SK-N-SH (cell line): Measurements from ENCODE around the gene USP46. TPM values are rescaled to one million over a fixed set of nuclear protein-coding genes. Genes with fewer than 3 reads are reported as not detected.

ENCODE experiments used
- CTCF ChIA-PET: fragments of 300-600, 350-600 bp; formaldehyde crosslinking; extraction: SDS; loops from one replicate; lab custom pipeline; 2021; lab: Yijun Ruan, JAX
- POLR2A ChIA-PET: fragments of 350-600 bp; sonication (Branson Sonifier 250); formaldehyde crosslinking; extraction: SDS; loops from one replicate; lab custom pipeline; 2020; ENCODE audit warnings: antibody characterized with exemption, inconsistent platforms; lab: Yijun Ruan, JAX
- DNase-seq: peaks from one replicate; pipeline ENCODE4 v3.0.0; 2012
- H2AFZ ChIP-seq: fragments of 200-600 bp; sonication (generic); 2 replicates; pipeline ENCODE4 v1.8.1; 2016; ENCODE audit warnings: antibody characterized with exemption, mild to moderate bottlenecking, low read depth
- H3F3A ChIP-seq: fragments of 200-600 bp; sonication (generic); replicated peaks from 2 replicates; pipeline ENCODE3; 2016; ENCODE audit warnings: antibody characterized with exemption, mild to moderate bottlenecking; ENCODE audit not compliant: insufficient read depth
- H3K27ac ChIP-seq, 2 experiments: fragments of 200-500 bp in 1 of 2; fragments of 200-600 bp in 1 of 2; sonication (Bioruptor generic) in 1 of 2; sonication (generic), shearing (Covaris generic) in 1 of 2; 2 replicates each; pipeline versions ENCODE4 v1.5.1 to v1.6.1; 2014 to 2016; ENCODE audit warnings: low read depth in 2 of 2, inconsistent platforms in 1 of 2, low read length in 1 of 2, mild to moderate bottlenecking in 1 of 2, mixed read lengths in 1 of 2
- H3K27me3 ChIP-seq: fragments of 200-600 bp; sonication (generic), shearing (Covaris generic); 2 replicates; pipeline ENCODE4 v1.6.1; 2016; ENCODE audit warnings: mixed run types; ENCODE audit not compliant: insufficient read depth
- H3K36me3 ChIP-seq, 2 experiments: fragments of 200-500 bp in 1 of 2; fragments of 200-600 bp in 1 of 2; sonication (Bioruptor generic) in 1 of 2; sonication (generic) in 1 of 2; replicated peaks in 1 of 2; 2 replicates each; pipeline versions ENCODE3 to v1.5.1; 2014 to 2016; ENCODE audit warnings: low read length in 1 of 2, mild to moderate bottlenecking in 1 of 2; ENCODE audit not compliant: insufficient read depth in 2 of 2, control insufficient read depth in 1 of 2
- H3K4me1 ChIP-seq, 2 experiments: fragments of 200-500 bp in 1 of 2; fragments of 200-600 bp in 1 of 2; sonication (Bioruptor generic) in 1 of 2; sonication (generic), shearing (Covaris generic) in 1 of 2; 2 replicates each; pipeline versions ENCODE4 v1.5.1 to v1.6.1; 2014 to 2016; ENCODE audit warnings: low read depth in 1 of 2, low read length in 1 of 2, mixed run types in 1 of 2; ENCODE audit not compliant: insufficient read depth in 2 of 2, control insufficient read depth in 1 of 2
- H3K4me2 ChIP-seq: fragments of 200-600 bp; sonication (generic), shearing (Covaris generic); 2 replicates; pipeline ENCODE4 v1.6.1; 2017; ENCODE audit warnings: mixed run types
- H3K4me3 ChIP-seq, 2 experiments: fragments of 200-500 bp in 1 of 2; fragments of 200-600 bp in 1 of 2; sonication (Bioruptor generic) in 1 of 2; sonication (generic), shearing (Covaris generic) in 1 of 2; 2 replicates each; pipeline versions ENCODE4 v1.5.1 to v1.8.1; 2014 to 2016; ENCODE audit warnings: low read depth in 2 of 2, inconsistent platforms in 1 of 2, low read length in 1 of 2, mild to moderate bottlenecking in 1 of 2, mixed read lengths in 1 of 2, moderate library complexity in 1 of 2
- H3K79me2 ChIP-seq: fragments of 200-600 bp; sonication (generic); 2 replicates; pipeline ENCODE4 v1.8.1; 2017; ENCODE audit warnings: mild to moderate bottlenecking; ENCODE audit not compliant: insufficient read depth
- H3K9ac ChIP-seq: fragments of 200-600 bp; sonication (generic); 2 replicates; pipeline ENCODE4 v1.6.1; 2017; ENCODE audit warnings: mixed run types
- H3K9me2 ChIP-seq: fragments of 200-600 bp; sonication (generic); 2 replicates; pipeline ENCODE4 v1.6.1; 2017; ENCODE audit warnings: mixed run types
- H3K9me3 ChIP-seq: fragments of 200-600 bp; sonication (generic); 2 replicates; pipeline ENCODE4 v1.6.1; 2017; ENCODE audit warnings: mixed run types, mild to moderate bottlenecking, moderate library complexity
- H4K20me1 ChIP-seq: fragments of 200-600 bp; sonication (generic); 2 replicates; pipeline ENCODE4 v1.6.1; 2017; ENCODE audit warnings: mild to moderate bottlenecking, mixed run types; ENCODE audit not compliant: insufficient read depth
- EZH2phosphoT487 ChIP-seq: fragments of 200-600 bp; sonication (generic); IDR thresholded peaks from 2 replicates; pipeline ENCODE4 v1.6.1; 2017; ENCODE audit warnings: low read depth, mixed run types, mild to moderate bottlenecking, antibody characterized with exemption, moderate library complexity, borderline replicate concordance
- FOXJ3 ChIP-seq: sonication (generic); formaldehyde crosslinking; IDR thresholded peaks from 2 replicates; pipeline ENCODE4 v1.5.1; 2020; ENCODE audit warnings: mild to moderate bottlenecking, missing genetic modification reagents
- MEF2A ChIP-seq: IDR thresholded peaks from 2 replicates; pipeline ENCODE4 v1.4.0; 2012; ENCODE audit warnings: low read depth, borderline replicate concordance
- NFIC ChIP-seq: IDR thresholded peaks from 2 replicates; pipeline ENCODE4 v1.4.0; 2012; ENCODE audit warnings: borderline replicate concordance
- NRF1 ChIP-seq: IDR thresholded peaks from 2 replicates; pipeline ENCODE4 v1.6.1; 2012; ENCODE audit warnings: low read depth, mild to moderate bottlenecking, low read length
- POLR2AphosphoS5 ChIP-seq: IDR thresholded peaks from 2 replicates; pipeline ENCODE4 v1.6.1; 2012; ENCODE audit warnings: low read depth, low read length
- TCF12 ChIP-seq: IDR thresholded peaks from 2 replicates; pipeline ENCODE4 v1.4.0; 2012
- WGBS: methylation state at CpG from one replicate; pipeline ENCODE4 v1.1.6; 2017; ENCODE audit warnings: low lambda C conversion rate; 5-methylcytosine and 5-hydroxymethylcytosine counted together
- polyA plus RNA-seq, 3 experiments: library from polyadenylated mRNA; depleted of rRNA; stranded (reverse); fragments of >200 nt; gene quantifications; 2 replicates each; pipeline ENCODE4 v1.2.3, GENCODE V29; 2012
- TF ChIP-seq, protein P1 (sequence below): fragments of 150-350 bp; IDR thresholded peaks from 2 replicates; pipeline ENCODE4 v1.6.1; 2016; ENCODE audit warnings: mild to moderate bottlenecking, low read depth, low read length
- TF ChIP-seq, protein P2 (sequence below): IDR thresholded peaks from 2 replicates; pipeline ENCODE4 v1.6.1; 2012; ENCODE audit warnings: mild to moderate bottlenecking, low read depth, low read length, moderate library complexity
- TF ChIP-seq, protein P3 (sequence below): IDR thresholded peaks from 2 replicates; pipeline ENCODE4 v1.4.0; 2012; ENCODE audit warnings: low read depth

The USP46 gene
- polyA plus RNA-seq, 1 of the 3 experiments (the other 2 are of a cell fraction): 4.5 TPM

DNA sequence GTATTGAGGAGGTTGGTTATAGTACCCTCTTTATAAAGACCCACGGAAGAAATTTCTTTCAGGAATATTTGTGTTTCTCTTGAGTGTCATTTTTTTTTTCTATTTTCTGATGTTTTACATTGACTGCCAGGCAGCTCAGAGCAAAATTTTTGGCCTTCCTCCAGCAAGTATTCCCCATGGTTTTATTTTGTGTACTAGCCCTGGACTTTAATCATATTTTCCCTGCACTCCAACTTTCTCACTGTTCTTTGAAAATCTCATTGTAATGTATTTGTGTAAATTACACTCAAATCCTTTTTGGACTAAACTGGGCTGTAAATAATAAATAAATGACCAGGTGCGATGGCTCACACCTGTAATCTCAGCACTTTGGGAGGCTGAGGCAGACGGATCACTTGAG is 45.6 kb upstream of the USP46 start (continued):
- no peak for TF ChIP-seq EZH2phosphoT487
- TF ChIP-seq, protein P1, sequence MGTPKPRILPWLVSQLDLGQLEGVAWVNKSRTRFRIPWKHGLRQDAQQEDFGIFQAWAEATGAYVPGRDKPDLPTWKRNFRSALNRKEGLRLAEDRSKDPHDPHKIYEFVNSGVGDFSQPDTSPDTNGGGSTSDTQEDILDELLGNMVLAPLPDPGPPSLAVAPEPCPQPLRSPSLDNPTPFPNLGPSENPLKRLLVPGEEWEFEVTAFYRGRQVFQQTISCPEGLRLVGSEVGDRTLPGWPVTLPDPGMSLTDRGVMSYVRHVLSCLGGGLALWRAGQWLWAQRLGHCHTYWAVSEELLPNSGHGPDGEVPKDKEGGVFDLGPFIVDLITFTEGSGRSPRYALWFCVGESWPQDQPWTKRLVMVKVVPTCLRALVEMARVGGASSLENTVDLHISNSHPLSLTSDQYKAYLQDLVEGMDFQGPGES: no peak
- TF ChIP-seq, all 33 proteins: peak for 0

DNA sequence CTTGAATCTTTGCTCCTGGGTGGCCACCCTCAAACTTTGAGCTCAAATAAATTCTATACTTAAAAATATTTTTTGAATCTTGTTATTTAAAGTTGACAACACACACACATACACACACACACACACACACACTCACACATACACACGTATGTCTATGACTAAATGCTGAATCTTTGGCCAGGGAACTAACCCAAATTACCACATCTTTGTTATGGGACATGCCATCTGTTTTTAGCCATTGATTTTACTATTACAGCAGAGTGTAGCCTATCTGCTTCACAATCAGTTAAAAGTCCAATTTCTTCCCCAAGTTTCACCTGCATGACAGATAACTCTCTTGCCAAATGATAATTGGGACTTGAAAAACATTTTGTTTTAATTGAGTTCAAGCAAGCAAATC is 45.0 kb upstream of the USP46 start:
- CTCF ChIA-PET: interaction anchor here (0.7 to 1.7 kb wide), 3 partner anchors 9 to 33 kb away, joined by 3 to 4 read pairs (median 3); no protein-coding TSS in a partner anchor
- Histone ChIP-seq H3K4me1 (no peaks in the 10 kb centered on the region; a peak in 1 of 4 replicates), H4K20me1 (no peaks in the 10 kb centered on the region), H3K4me2 (no peak overlapping the region), H3K9me3 (no peaks in the 10 kb centered on the region), H3F3A (no peaks in the 10 kb centered on the region), H3K27ac (no peak overlapping the region), H3K9me2 (no peaks in the 10 kb centered on the region), H3K79me2 (no peaks in the 10 kb centered on the region), H3K27me3 (no peaks in the 10 kb centered on the region; the same call in 1 of the 2 replicates), H2AFZ (no peak overlapping the region), H3K9ac (no peak overlapping the region), H3K4me3 (no peak overlapping the region), H3K36me3 (no peaks in the 10 kb centered on the region)
- TF ChIP-seq TCF12: no peak
- TF ChIP-seq, protein P1: no peak
- no peak for TF ChIP-seq NFIC
- TF ChIP-seq POLR2AphosphoS5: no peak
- TF ChIP-seq, protein P2, sequence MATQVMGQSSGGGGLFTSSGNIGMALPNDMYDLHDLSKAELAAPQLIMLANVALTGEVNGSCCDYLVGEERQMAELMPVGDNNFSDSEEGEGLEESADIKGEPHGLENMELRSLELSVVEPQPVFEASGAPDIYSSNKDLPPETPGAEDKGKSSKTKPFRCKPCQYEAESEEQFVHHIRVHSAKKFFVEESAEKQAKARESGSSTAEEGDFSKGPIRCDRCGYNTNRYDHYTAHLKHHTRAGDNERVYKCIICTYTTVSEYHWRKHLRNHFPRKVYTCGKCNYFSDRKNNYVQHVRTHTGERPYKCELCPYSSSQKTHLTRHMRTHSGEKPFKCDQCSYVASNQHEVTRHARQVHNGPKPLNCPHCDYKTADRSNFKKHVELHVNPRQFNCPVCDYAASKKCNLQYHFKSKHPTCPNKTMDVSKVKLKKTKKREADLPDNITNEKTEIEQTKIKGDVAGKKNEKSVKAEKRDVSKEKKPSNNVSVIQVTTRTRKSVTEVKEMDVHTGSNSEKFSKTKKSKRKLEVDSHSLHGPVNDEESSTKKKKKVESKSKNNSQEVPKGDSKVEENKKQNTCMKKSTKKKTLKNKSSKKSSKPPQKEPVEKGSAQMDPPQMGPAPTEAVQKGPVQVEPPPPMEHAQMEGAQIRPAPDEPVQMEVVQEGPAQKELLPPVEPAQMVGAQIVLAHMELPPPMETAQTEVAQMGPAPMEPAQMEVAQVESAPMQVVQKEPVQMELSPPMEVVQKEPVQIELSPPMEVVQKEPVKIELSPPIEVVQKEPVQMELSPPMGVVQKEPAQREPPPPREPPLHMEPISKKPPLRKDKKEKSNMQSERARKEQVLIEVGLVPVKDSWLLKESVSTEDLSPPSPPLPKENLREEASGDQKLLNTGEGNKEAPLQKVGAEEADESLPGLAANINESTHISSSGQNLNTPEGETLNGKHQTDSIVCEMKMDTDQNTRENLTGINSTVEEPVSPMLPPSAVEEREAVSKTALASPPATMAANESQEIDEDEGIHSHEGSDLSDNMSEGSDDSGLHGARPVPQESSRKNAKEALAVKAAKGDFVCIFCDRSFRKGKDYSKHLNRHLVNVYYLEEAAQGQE: no peak
- TF ChIP-seq MEF2A: no peak
- TF ChIP-seq, protein P3, sequence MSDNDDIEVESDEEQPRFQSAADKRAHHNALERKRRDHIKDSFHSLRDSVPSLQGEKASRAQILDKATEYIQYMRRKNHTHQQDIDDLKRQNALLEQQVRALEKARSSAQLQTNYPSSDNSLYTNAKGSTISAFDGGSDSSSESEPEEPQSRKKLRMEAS: no peak
- TF ChIP-seq FOXJ3 (CRISPR knock-in tag): no peak
- no peak for TF ChIP-seq NRF1
- POLR2A ChIA-PET: interaction anchor here (1.0 kb wide), 1 partner anchor 8 kb away, joined by 3 read pairs; no protein-coding TSS in a partner anchor
- WGBS: 29% methylated on average over 1 of the region's 1 CpG
- DNase-seq: no peak
